HG02642 (cell line): Measurements from ENCODE around the gene ADAM19.
"Not testable (repeated sequence)": the region's sequence is repeated elsewhere in the genome, so short reads cannot be mapped to it uniquely, and the experiment has no call there.

Experiments used
- ATAC-seq: cut with Tn5 transposase; IDR thresholded peaks from one replicate; pipeline ENCODE4 v1.9.1; 2021; ENCODE audit warnings: mild to moderate bottlenecking; ENCODE audit not compliant: unreplicated experiment, poor library complexity

ADAM19 gene

DNA sequence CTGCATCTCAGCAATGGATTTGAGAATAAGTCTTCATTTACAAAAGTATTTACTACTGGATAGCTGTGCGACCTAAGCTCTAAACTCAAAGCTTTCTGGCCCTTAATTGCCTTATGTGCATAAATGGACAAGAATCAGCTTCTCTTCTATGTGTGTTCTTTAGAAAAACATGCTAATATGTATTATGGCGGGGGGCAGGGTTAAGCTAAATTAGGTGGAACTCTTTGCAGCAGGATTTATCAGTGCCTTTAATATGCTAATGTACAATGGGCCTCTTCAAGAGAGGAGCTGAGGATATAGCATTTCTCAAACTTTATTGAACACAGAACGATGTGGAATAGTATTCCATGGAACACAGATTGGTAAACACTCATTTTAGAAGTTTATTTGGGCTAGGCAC lies 125.6 kb downstream of the ADAM19 start:
- no peak for ATAC-seq

DNA sequence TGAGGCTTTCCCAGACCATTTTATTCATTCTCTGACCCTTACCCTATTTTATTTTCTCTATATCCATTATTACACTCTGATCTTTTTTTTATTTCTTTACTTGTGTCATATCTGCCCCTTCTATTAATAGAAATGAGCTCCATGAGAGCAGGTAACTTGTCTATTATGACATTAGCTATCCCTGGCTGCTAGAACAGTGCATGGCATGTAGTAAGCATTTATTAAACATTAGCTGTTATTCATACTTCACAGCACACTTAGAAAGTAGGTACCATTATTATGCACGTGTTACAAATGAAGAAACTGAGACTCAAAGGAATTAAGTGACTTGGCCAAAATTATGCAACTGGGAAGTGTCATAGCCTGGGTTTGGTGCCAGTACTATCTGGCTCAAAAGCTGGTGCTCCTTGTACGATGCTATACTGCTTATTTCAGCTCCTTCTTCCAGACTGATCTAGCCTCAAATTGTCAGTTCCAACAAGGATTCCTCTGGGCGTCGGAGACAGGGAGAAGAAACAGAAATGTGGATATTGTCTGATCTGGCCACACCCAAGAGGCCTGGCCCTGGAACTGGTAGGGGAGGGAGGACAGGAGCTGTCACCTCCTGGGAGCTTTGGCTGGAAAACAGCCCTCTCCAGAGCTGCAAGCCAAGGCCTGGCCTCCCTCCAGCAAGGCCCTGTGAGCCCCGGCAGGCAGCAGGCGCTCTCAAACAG lies 126.4 kb downstream of the ADAM19 start:
- ATAC-seq = no peak

DNA sequence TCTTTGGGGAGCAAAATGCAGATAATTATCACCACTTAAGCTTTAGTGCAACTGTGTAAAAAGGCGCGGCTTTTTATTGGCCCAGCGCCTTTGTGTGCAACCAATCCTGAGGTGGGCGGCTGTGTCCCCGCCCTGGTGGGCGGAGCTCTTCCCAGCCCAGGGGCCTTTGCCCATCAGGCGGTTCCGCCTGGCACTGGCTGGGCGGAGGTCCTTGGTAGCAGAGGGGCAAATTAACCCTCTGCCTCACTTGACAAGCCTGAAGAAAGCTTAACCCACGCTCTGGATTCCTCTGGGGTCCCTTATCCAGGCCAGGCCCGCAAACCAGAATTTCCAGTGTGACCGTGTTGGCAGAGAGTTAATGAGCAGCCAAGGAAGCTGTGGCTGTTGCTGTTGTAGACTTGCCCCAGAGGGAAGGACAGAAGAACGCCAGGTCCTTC lies 128.4 kb downstream of the ADAM19 start:
- no peak for ATAC-seq

DNA sequence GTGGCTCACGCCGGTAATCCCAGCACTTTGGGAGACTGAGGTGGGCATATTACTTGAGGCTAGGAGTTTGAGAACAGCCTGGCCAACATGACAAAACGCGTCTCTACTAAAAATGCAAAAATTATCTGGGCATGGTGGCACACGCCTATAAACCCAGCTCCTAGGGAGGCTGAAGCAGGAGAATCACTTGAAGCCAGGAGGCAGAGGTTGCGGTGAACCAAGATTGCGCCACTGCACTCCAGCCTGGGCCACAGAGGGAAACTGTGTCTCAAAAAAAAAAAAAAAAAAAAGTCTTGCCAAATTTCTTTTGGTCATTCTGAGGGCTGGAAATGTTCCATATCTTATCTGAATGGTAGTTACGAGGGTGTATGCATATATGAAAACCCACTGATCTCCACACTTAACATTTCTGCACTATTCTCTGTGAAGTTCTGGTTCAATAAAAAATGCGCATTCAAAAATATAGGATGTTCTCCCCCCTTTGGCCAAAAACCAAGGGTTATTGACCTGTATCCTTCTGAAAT lies 129.1 kb downstream of the ADAM19 start:
- no peak for ATAC-seq

DNA sequence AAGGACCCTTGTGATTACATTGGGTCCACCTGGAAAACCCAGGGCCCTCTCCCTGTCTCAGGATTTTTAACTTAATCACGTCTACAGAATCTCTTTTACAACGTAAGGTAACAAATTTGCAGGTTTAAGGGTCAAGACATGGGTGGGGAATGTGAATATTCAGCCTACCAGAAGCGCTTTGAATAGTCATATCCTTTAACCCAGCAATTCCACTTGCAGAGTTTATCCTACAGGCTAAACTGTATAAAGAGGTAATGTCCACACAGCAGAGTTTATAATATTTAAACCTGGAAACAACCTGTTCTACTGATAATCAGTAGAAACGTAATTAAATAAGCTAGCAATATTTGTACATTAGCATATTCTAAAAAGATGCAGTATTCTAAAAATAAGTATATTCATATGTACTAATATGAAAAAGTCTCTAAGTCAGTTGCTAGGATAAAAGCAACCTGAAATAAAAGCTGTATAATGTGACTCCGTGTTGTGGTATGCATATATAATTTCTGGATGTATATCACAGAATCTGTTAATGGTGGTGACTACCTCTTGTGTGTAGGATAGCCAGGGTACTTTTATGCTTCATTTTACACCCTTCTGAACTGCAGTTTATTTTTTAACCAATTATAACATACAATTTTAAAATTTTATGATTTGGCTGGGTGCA lies 129.7 kb downstream of the ADAM19 start:
- ATAC-seq = no peak

DNA sequence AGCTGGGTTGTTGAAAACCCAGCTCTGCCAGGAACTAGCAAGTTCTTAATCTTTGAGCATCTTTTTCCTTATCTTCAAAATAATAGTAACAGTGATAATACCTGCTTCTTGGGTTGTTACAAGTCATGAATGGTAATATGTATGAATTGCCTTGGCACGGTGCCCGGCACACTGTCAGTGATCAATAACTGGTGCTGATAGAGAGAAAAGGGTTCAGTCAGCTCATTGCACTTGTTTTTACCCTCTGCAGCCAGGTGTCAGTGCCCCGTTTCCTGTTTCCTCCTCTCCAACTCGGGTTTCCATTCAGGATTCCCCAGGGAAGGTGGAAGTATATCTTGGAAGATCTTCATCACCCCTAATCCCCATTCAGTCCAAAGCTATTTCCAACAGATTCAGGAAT lies 131.4 kb downstream of the ADAM19 start:
- no peak for ATAC-seq

DNA sequence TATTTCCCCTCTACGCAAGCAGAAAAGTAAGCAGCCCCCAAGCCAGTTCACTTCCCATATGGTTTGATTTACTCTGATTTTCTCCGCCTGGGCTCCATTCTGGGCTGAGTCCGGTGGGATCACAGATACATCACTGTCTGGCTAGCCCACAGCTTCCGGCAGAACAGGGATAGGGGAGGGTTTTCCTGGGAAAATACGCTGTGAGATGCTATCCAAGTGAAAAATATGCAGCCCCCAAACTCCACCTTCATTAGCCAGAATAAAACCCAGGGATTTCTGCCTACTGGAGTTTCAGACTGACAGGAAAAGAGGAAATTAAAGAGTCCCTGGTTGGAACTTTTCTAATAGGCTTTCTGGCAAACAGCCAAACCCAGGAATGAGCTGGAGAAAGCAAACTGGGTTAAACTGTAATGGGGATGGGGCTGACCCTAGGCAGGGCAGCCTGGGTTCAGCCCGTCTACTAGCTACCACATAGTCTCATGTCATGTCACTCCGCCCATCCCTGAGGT lies 132.5 kb downstream of the ADAM19 start:
- ATAC-seq = no peak

DNA sequence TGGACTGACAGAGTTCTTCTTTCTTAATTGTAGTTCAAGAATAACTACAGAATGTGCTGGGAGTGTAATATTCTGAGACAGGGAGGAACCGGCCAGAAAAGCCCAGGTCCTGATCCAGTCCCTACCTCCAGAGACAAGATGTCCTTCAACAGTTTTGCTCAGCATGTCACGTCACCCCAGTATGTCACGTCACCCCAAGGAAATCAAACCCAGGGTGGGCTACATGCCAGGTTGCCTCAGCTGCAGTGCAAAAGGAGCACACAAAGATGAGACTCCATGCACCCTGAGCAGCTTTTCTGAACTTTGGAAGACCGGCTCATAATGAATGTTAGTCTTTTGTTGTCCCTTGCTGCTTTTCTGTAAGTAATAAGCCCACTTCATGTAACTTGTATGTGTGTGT lies 141.5 kb downstream of the ADAM19 start:
- no peak for ATAC-seq

DNA sequence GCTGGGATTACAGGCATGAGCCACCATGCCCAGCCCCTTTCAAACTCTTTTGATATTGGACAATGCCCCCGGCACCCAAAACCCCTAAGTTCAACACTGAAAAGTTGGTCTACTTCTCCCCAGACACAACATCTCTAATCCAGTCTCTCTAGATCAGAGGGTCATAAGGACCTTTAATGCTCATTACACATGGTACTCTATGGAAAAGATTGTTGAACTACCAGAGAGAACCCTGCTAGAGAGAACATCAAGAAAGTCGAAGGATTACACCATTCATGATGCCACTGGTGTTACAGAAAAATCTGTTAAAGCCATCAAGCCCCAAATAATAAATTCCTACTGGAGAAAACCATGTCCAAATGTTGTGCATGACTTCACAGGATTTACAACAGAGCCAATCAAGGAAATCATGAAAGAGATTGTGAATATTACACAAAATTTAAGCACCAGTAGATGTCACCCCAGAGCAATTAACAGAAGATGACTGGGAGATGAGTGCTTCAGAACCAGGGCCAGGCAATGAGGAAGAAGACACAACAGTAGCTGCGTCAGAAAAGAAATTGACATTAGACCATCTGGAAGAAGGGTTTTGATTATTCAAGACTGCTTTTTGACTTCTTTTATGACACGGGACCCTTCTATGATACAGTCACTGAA lies 143.9 kb downstream of the ADAM19 start:
- ATAC-seq = peak; percentile 59

DNA sequence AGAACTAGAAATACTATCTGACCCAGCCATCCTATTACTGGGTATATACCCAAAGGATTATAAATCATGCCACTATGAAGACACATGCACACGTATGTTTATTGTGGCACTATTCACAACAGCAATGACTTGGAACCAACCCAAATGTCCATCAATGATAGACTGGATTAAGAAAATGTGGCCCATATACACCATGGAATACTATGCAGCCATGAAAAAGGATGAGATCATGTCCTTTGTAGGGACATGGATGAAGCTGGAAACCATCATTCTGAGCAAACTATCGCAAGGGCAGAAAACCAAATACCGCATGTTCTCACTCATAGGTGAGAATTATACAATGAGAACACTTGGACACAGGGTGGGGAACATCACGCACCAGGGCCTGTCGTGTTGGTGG lies 145.7 kb downstream of the ADAM19 start:
- ATAC-seq = not testable (repeated sequence)
